ENCODE results near the gene SLC35E1.

The SLC35E1 gene

GRCh38 chr19:16591803-16592556 is 19.8 kb upstream of the SLC35E1 start:
- H3K4me3 ChIP-seq (ENCODE audit: low read depth, low read length), result no peak overlapping the region
- TF ChIP-seq CTCF (IDR thresholded peaks at IDR 0.05; ENCODE audit: low read depth, low read length, missing control alignments), result no peak
- no peak for DNase-seq (ENCODE audit: low read depth)

- no peak for TF ChIP-seq CTCF (IDR thresholded peaks at IDR 0.05; ENCODE audit: low read depth, low read length, missing control alignments)
- no peak overlapping the region for H3K4me3 ChIP-seq (ENCODE audit: low read depth, low read length)
- DNase-seq (ENCODE audit: low read depth), result no peak
Measured at GRCh38 chr19:16590876-16591802, 18.9 kb upstream of the SLC35E1 start.

GRCh38 chr19:16589917-16590316 is 17.7 kb upstream of the SLC35E1 start:
- TF ChIP-seq CTCF (IDR thresholded peaks at IDR 0.05; ENCODE audit: low read depth, low read length, missing control alignments), result no peak
- no peak overlapping the region for H3K4me3 ChIP-seq (ENCODE audit: low read depth, low read length)
- no peak for DNase-seq (ENCODE audit: low read depth)

- no peak for DNase-seq (ENCODE audit: low read depth)
- peak overlapping the region; percentile 80 for H3K4me3 ChIP-seq (ENCODE audit: low read depth, low read length)
- no peak for TF ChIP-seq CTCF (IDR thresholded peaks at IDR 0.05; ENCODE audit: low read depth, low read length, missing control alignments)
Measured at GRCh38 chr19:16588824-16589577, 16.8 kb upstream of the SLC35E1 start.

- DNase-seq (ENCODE audit: low read depth), result peak; percentile 90
- peak overlapping the region; percentile 80 for H3K4me3 ChIP-seq (ENCODE audit: low read depth, low read length)
- no peak for TF ChIP-seq CTCF (IDR thresholded peaks at IDR 0.05; ENCODE audit: low read depth, low read length, missing control alignments)
Measured at GRCh38 chr19:16587833-16588823, 15.9 kb upstream of the SLC35E1 start.
